OCI-LY3 (cell line): ENCODE data around the gene NINL.

Experiments used
- H2AFZ ChIP-seq: fragments of 200-600, 300-600 bp; shearing (Covaris generic); 2 replicates; pipeline ENCODE4 v1.6.0; 2014; ENCODE audit warnings: antibody characterized with exemption, low read depth, low read length
- H3K27ac ChIP-seq: fragments of 200-600, 300-600 bp; sonication (generic); 2 replicates; pipeline ENCODE4 v1.5.1; 2014; ENCODE audit warnings: mild to moderate bottlenecking, low read length, moderate library complexity, mixed read lengths
- H3K27me3 ChIP-seq: fragments of 200-600, 300-600 bp; sonication (generic); 2 replicates; pipeline ENCODE4 v1.6.1; 2014; ENCODE audit warnings: low read depth, low read length, mixed read lengths
- H3K36me3 ChIP-seq: fragments of 200-600, 300-600 bp; sonication (generic); replicated peaks from 2 replicates; pipeline ENCODE3; 2014; ENCODE audit warnings: low read depth, low read length, mixed read lengths
- H3K4me1 ChIP-seq: fragments of 300-600, 200-600 bp; sonication (generic); 2 replicates; pipeline ENCODE4 v1.6.1; 2014; ENCODE audit warnings: low read length, mixed read lengths
- H3K4me2 ChIP-seq: fragments of 200-600, 300-600 bp; sonication (generic); 2 replicates; pipeline ENCODE4 v1.6.1; 2014; ENCODE audit warnings: low read length, mixed read lengths
- H3K4me3 ChIP-seq: fragments of 300-600, 200-600 bp; sonication (generic); 2 replicates; pipeline ENCODE4 v1.5.1; 2014; ENCODE audit warnings: antibody characterized with exemption, mild to moderate bottlenecking, low read length, moderate library complexity
- H3K79me2 ChIP-seq: fragments of 300-600, 200-600 bp; shearing (Covaris generic); 2 replicates; pipeline ENCODE4 v1.6.1; 2014; ENCODE audit warnings: mild to moderate bottlenecking, low read length, mixed read lengths
- H3K9ac ChIP-seq: fragments of 300-600, 200-600 bp; shearing (Covaris generic); 2 replicates; pipeline ENCODE4 v1.6.0; 2014; ENCODE audit warnings: mild to moderate bottlenecking, low read length, moderate library complexity
- H3K9me3 ChIP-seq: fragments of 200-600, 300-600 bp; shearing (Covaris generic); 2 replicates; pipeline ENCODE4 v1.6.1; 2014; ENCODE audit warnings: low read length, mixed read lengths; ENCODE audit not compliant: insufficient read depth
- H4K20me1 ChIP-seq: fragments of 200-600, 300-600 bp; sonication (generic); 2 replicates; pipeline ENCODE4 v1.6.1; 2016; ENCODE audit warnings: low read length, mixed read lengths; ENCODE audit not compliant: insufficient read depth
- EZH2phosphoT487 ChIP-seq: fragments of 200-600 bp; shearing (Covaris generic); IDR thresholded peaks from 2 replicates; pipeline ENCODE4 v1.6.1; 2018; ENCODE audit warnings: antibody characterized with exemption, mixed run types, low read depth
- TF ChIP-seq, protein P1 (sequence below): fragments of 200-600, 300-600 bp; sonication (generic); IDR thresholded peaks from 2 replicates; pipeline ENCODE4 v1.5.1; 2014; ENCODE audit warnings: antibody characterized with exemption, low read length, low read depth

Gene NINL

DNA sequence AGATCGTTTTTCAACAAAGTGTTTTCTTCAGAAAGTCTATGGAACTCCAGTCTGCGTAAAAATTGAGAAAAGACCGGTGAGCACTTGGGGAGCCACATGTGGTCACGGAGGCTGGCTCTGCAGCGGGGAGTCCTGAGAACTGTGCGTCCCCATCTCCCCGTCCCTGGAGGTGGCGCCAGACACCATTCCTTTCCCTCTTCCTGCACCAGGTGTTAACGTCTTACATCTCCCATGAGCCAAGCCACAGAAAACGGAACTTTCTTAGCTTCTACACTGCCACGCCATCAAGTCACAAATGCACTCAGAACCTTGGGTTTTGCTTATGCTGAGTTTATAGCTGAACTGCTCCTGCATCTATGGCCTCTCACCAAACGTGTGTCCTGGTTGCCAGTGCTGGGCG lies 115.3 kb downstream of the NINL start:
- no peaks in the 10 kb centered on the region for H4K20me1 ChIP-seq
- no peaks in the 10 kb centered on the region for H3K36me3 ChIP-seq
- peaks cover 8% of the 10 kb centered on the region for H3K4me1 ChIP-seq
- no peaks in the 10 kb centered on the region for H3K79me2 ChIP-seq
- H3K4me3 ChIP-seq: peak overlapping the region; percentile 70
- H3K9ac ChIP-seq: no peak overlapping the region
- no peaks in the 10 kb centered on the region for H3K9me3 ChIP-seq
- no peak overlapping the region for H3K27ac ChIP-seq
- no peak for TF ChIP-seq EZH2phosphoT487
- TF ChIP-seq, protein P1, sequence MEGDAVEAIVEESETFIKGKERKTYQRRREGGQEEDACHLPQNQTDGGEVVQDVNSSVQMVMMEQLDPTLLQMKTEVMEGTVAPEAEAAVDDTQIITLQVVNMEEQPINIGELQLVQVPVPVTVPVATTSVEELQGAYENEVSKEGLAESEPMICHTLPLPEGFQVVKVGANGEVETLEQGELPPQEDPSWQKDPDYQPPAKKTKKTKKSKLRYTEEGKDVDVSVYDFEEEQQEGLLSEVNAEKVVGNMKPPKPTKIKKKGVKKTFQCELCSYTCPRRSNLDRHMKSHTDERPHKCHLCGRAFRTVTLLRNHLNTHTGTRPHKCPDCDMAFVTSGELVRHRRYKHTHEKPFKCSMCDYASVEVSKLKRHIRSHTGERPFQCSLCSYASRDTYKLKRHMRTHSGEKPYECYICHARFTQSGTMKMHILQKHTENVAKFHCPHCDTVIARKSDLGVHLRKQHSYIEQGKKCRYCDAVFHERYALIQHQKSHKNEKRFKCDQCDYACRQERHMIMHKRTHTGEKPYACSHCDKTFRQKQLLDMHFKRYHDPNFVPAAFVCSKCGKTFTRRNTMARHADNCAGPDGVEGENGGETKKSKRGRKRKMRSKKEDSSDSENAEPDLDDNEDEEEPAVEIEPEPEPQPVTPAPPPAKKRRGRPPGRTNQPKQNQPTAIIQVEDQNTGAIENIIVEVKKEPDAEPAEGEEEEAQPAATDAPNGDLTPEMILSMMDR: peak; percentile 98
- peak overlapping the region; percentile 80 for H3K4me2 ChIP-seq
- no peaks in the 10 kb centered on the region for H3K27me3 ChIP-seq
- peak overlapping the region; percentile 68 for H2AFZ ChIP-seq

DNA sequence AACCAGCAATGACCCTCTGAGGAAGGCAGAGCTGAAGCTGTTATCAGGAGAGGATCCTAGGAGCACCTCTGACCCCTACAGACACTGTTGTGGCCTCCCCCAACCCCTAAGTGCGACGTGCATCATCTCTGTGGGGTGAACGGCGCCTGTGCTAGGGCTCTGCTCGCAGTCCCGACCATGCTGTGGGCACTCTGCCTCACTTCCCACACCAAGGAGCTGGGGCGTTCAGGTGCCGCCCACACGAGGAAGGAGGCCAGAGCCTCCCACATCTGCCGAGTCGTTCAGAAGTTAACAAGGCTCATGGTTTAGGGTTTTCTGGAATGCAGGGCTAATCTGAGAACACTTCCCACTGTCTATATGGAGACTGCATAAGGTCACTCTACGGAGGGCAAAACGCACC lies 115.8 kb downstream of the NINL start:
- H3K4me3 ChIP-seq: peak overlapping the region; percentile 70
- H3K27ac ChIP-seq: no peak overlapping the region
- peaks cover 8% of the 10 kb centered on the region for H3K4me1 ChIP-seq
- peak overlapping the region; percentile 68 for H2AFZ ChIP-seq
- H4K20me1 ChIP-seq: no peaks in the 10 kb centered on the region
- no peak overlapping the region for H3K9ac ChIP-seq
- H3K9me3 ChIP-seq: no peaks in the 10 kb centered on the region
- TF ChIP-seq, protein P1: no peak
- no peak for TF ChIP-seq EZH2phosphoT487
- H3K4me2 ChIP-seq: peak overlapping the region; percentile 80
- H3K36me3 ChIP-seq: no peaks in the 10 kb centered on the region
- no peaks in the 10 kb centered on the region for H3K27me3 ChIP-seq
- no peaks in the 10 kb centered on the region for H3K79me2 ChIP-seq

DNA sequence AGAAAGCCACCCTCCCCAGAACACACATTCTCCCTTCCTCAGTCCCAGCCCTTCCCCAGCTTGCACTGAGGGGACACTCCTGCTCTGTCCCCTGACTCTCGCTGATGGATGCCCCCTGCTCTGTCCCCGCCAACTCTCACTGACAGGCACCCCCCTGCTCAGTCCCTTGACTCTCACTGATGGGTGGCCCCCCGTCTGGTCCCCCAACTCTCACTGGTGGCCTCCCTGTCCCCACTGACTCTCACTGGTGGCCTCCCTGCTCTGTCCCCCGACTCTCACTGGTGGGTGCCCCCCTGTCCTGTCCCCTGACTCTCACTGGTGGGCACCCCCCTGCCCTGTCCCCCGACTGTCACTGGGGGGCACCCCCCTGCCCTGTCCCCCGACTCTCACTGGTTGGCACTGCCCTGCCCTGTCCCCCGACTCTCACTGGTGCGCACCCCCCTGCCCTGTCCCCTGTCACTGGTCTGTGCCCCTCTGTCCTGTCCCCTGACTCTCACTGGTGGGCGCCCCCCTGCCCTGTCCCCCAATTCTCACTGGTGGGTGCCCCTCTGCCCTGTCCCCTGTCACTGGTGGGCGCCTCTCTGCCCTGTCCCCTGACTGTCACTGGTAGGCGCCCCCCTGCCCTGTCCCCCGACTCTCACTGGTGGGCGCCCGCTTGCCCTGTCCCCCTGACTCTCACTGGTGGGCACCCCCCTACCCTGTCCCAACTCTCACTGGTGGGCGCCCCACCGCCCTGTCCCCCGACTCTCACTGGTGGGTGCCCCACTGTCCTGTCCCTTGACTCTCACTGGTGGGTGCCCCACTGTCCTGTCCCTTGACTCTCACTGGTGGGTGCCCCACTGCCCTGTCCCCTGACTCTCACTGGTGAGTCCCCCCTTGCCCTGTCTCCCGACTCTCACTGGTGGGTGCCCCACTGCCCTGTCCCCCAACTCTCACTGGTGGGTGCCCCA lies 116.9 kb downstream of the NINL start:
- H3K4me2 ChIP-seq: no peak overlapping the region
- no peak overlapping the region for H3K27ac ChIP-seq
- H3K79me2 ChIP-seq: no peaks in the 10 kb centered on the region
- no peaks in the 10 kb centered on the region for H3K36me3 ChIP-seq
- peaks cover 8% of the 10 kb centered on the region for H3K4me1 ChIP-seq
- H3K27me3 ChIP-seq: 0 out of 2 replicates have a peak, but pooled peaks cover 2% of the 10 kb centered on the region
- no peak overlapping the region for H2AFZ ChIP-seq
- H3K4me3 ChIP-seq: no peak overlapping the region
- no peak overlapping the region for H3K9ac ChIP-seq
- no peaks in the 10 kb centered on the region for H4K20me1 ChIP-seq
- no peaks in the 10 kb centered on the region for H3K9me3 ChIP-seq
- no peak for TF ChIP-seq EZH2phosphoT487

DNA sequence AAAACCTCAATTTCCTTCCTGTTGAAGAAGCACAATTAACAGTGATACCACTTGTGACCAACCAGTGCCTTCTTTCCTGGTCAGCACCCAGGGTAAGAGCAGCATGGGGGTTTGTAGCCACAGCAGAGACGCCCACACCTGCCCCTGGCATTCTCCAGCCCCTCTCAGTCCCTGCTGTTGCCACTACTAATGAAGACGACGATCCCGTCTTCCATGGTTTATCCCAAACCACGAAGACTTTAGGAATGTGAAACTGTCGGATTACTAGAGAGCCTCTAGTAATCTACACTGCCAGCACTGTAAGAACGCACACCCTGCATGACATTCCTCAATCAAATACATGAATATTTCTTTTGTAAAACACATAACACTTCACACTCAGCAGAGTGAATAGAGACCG lies 117.9 kb downstream of the NINL start:
- Histone ChIP-seq H3K27me3 (0 out of 2 replicates have a peak, but pooled peaks cover 2% of the 10 kb centered on the region), H3K36me3 (no peaks in the 10 kb centered on the region), H3K9me3 (no peaks in the 10 kb centered on the region), H2AFZ (no peak overlapping the region), H3K4me3 (no peak overlapping the region), H3K79me2 (no peaks in the 10 kb centered on the region), H4K20me1 (no peaks in the 10 kb centered on the region), H3K9ac (no peak overlapping the region), H3K4me1 (peaks cover 8% of the 10 kb centered on the region), H3K27ac (no peak overlapping the region), H3K4me2 (no peak overlapping the region)
- TF ChIP-seq, protein P1: no peak
- no peak for TF ChIP-seq EZH2phosphoT487
